Measurements from ENCODE around the gene NR1H2. TPM values are rescaled to one million over a fixed set of nuclear protein-coding genes. Genes with fewer than 3 reads are reported as not detected.
"Not testable (repeated sequence)": the region's sequence is repeated elsewhere in the genome, so short reads cannot be mapped to it uniquely, and the experiment has no call there.

The NR1H2 gene
- total and polyA plus RNA-seq, 4 donors: 52.5 to 114 (median 99.9) TPM

DNA sequence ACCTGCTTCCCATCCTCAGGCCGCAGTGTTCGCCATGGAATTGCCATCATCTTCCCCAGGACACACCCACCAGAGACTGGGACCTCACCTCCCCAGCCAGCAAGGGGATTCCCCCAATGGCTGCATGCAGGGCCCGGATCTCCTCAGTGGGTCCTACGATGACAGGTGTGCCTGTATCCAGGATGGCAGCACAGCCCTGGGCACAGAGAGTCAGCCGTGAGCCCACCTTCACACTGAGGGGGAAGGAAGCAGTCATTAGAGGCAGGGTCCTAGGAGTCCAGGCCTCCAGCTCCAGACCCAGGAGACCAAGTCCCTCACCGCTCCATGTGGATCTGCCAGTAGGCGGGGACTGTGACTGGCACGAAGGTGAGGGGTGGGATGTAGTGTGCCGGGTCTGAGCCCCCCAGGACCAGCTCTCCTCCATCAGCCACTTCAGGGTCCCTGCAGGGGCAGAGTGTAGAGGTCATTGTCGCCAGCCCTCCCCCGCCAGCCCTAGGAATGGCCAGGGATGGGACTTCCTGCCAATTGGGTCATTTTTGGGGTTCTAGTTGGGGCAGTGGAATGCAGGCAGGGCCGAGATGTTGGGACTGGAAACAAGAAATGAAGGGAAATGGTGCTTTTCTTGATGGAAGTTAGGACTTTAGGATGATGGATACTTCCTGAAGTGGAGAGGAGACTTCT is 41.4 kb upstream of the NR1H2 start:
- H3K27me3 ChIP-seq (ENCODE audit: control insufficient read depth in 3 of 3, insufficient read depth in 3 of 3, low read length in 2 of 3): peaks cover 0 to 8% (median 0%) of the 10 kb centered on the region in 3 donors
- peaks cover 0 to 2% (median 0%) of the 10 kb centered on the region in 4 donors for H3K9me3 ChIP-seq (ENCODE audit: control insufficient read depth in 4 of 4, insufficient read depth in 3 of 4, low read length in 3 of 4)
- H3K27ac ChIP-seq (ENCODE audit: low read depth in 1 of 2, low read length in 1 of 2): no peak overlapping the region
- no peak overlapping the region for H3K9ac ChIP-seq (ENCODE audit: insufficient read depth in 1 of 2, low read length in 2 of 2)
- TF ChIP-seq, protein P1, sequence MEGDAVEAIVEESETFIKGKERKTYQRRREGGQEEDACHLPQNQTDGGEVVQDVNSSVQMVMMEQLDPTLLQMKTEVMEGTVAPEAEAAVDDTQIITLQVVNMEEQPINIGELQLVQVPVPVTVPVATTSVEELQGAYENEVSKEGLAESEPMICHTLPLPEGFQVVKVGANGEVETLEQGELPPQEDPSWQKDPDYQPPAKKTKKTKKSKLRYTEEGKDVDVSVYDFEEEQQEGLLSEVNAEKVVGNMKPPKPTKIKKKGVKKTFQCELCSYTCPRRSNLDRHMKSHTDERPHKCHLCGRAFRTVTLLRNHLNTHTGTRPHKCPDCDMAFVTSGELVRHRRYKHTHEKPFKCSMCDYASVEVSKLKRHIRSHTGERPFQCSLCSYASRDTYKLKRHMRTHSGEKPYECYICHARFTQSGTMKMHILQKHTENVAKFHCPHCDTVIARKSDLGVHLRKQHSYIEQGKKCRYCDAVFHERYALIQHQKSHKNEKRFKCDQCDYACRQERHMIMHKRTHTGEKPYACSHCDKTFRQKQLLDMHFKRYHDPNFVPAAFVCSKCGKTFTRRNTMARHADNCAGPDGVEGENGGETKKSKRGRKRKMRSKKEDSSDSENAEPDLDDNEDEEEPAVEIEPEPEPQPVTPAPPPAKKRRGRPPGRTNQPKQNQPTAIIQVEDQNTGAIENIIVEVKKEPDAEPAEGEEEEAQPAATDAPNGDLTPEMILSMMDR (IDR thresholded peaks at IDR 0.05; ENCODE audit: control extremely low read depth, extremely low read depth): no peak
- no peak overlapping the region for H3K4me3 ChIP-seq
- 94% methylated on average over 12 of the region's 12 CpGs for WGBS, 2 donors
- no peak for DNase-seq
- H3K4me1 ChIP-seq (ENCODE audit: control insufficient read depth in 5 of 5, insufficient read depth in 5 of 5, low read length in 5 of 5): peaks cover 0 to 27% (median 14%) of the 10 kb centered on the region in 5 donors
- ATAC-seq (ENCODE audit: insufficient read depth, low FRiP score): no peak
- H3K36me3 ChIP-seq (ENCODE audit: control insufficient read depth in 4 of 4, insufficient read depth in 4 of 4, low read length in 4 of 4): no peaks in the 10 kb centered on the region

DNA sequence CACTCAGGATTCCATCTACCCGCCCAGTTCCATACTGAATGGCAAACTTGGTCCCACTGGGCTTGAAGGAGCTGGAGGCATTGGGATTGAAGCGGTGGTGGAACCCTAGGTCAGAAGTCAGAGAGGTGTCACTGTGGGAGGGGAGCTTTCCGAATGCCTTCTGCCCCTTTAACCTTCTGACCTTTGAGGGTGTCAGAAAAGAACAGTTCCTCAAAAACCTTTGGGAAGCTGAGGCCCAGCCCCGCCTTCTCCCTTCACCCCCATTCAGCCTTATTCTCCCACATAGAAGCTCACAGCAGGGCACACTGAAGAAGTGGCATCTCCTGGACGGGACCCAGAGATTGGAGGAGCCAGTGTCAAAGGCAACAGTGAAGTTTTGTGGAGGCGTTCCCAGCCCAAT is 39.2 kb upstream of the NR1H2 start:
- H3K9ac ChIP-seq (ENCODE audit: insufficient read depth in 1 of 2, low read length in 2 of 2); ATAC-seq (ENCODE audit: insufficient read depth, low FRiP score); DNase-seq; H3K4me3 ChIP-seq; H3K36me3 ChIP-seq (ENCODE audit: control insufficient read depth in 4 of 4, insufficient read depth in 4 of 4, low read length in 4 of 4); H3K9me3 ChIP-seq (ENCODE audit: control insufficient read depth in 4 of 4, insufficient read depth in 3 of 4, low read length in 3 of 4); H3K27me3 ChIP-seq (ENCODE audit: control insufficient read depth in 3 of 3, insufficient read depth in 3 of 3, low read length in 2 of 3); H3K27ac ChIP-seq (ENCODE audit: low read depth in 1 of 2, low read length in 1 of 2): not testable (repeated sequence)
- H3K4me1 ChIP-seq (ENCODE audit: control insufficient read depth in 5 of 5, insufficient read depth in 5 of 5, low read length in 5 of 5): peaks cover 0 to 14% (median 9%) of the 10 kb centered on the region in 5 donors
- 79 to 86% methylated on average over 5 to 6 of the region's 6 CpGs for WGBS, 2 donors

DNA sequence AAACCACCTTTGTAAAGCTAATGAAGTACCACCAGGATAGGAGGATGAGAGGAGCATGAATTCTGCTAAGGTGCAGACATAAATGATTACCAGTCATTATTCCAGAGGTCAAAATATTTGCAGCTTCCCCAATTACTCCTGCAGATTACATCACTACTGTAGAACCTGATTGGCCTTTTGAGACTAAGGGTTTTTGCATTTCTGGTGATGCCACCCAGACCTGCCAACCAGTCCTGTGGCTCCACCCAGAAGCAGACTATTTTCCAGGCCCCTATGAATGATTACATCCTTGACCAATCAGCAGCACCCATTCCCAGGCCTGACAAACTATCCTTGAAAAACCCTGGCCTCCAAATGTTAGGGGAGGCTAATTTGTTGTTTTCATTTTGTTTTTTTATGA is 35.9 kb upstream of the NR1H2 start:
- ATAC-seq (ENCODE audit: insufficient read depth, low FRiP score) (no peak), DNase-seq (no peak)
- H3K9me3 ChIP-seq (ENCODE audit: control insufficient read depth in 4 of 4, insufficient read depth in 3 of 4, low read length in 3 of 4): peaks cover 0 to 6% (median 3%) of the 10 kb centered on the region in 4 donors
- no peaks in the 10 kb centered on the region for H3K4me1 ChIP-seq (ENCODE audit: control insufficient read depth in 5 of 5, insufficient read depth in 5 of 5, low read length in 5 of 5)
- TF ChIP-seq, protein P1 (IDR thresholded peaks at IDR 0.05; ENCODE audit: control extremely low read depth, extremely low read depth): no peak
- no peaks in the 10 kb centered on the region for H3K27me3 ChIP-seq (ENCODE audit: control insufficient read depth in 3 of 3, insufficient read depth in 3 of 3, low read length in 2 of 3)
- no peak overlapping the region for H3K9ac ChIP-seq (ENCODE audit: insufficient read depth in 1 of 2, low read length in 2 of 2)
- H3K27ac ChIP-seq (ENCODE audit: low read depth in 1 of 2, low read length in 1 of 2): no peak overlapping the region
- no peaks in the 10 kb centered on the region for H3K36me3 ChIP-seq (ENCODE audit: control insufficient read depth in 4 of 4, insufficient read depth in 4 of 4, low read length in 4 of 4)
- H3K4me3 ChIP-seq: no peak overlapping the region

DNA sequence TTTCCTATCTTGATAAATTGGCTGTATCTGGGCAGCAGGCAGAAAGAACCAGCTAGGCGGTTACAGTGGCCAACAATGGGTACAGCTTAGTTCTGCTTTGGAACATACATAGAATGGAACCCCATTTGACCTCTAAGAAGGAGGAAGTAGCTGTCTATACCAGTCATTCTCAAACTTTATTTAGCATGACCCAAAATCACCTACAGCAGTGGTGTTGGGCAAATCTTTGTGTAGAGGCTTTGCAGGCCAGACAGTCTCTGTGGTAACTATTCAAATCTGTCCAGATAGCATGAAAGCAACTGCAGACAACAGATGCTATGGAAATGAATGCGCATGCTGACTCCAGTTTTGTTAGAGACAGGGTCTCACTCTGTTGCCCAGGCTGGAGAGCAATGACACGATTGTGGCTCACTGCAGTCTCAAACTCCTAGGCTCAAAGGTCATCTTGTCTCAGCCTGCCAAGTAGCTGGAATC is 35.1 kb upstream of the NR1H2 start:
- Histone ChIP-seq H3K9ac (ENCODE audit: insufficient read depth in 1 of 2, low read length in 2 of 2) (no peak overlapping the region), H3K4me1 (ENCODE audit: control insufficient read depth in 5 of 5, insufficient read depth in 5 of 5, low read length in 5 of 5) (no peaks in the 10 kb centered on the region), H3K36me3 (ENCODE audit: control insufficient read depth in 4 of 4, insufficient read depth in 4 of 4, low read length in 4 of 4) (no peaks in the 10 kb centered on the region), H3K4me3 (no peak overlapping the region), H3K9me3 (ENCODE audit: control insufficient read depth in 4 of 4, insufficient read depth in 3 of 4, low read length in 3 of 4) (peaks cover 0 to 6% (median 3%) of the 10 kb centered on the region in 4 donors), H3K27me3 (ENCODE audit: control insufficient read depth in 3 of 3, insufficient read depth in 3 of 3, low read length in 2 of 3) (no peaks in the 10 kb centered on the region), H3K27ac (ENCODE audit: low read depth in 1 of 2, low read length in 1 of 2) (no peak overlapping the region)
- DNase-seq (no peak), ATAC-seq (ENCODE audit: insufficient read depth, low FRiP score) (no peak)
- TF ChIP-seq, protein P1 (IDR thresholded peaks at IDR 0.05; ENCODE audit: control extremely low read depth, extremely low read depth): no peak
- 78 to 79% methylated on average over 3 of the region's 3 CpGs for WGBS, 2 donors

All from lung (tissue), 12 donors.